ENCODE measurements around the gene GOLGA6L1. TPM values are rescaled to one million over a fixed set of nuclear protein-coding genes. Genes with fewer than 3 reads are reported as not detected.

GOLGA6L1 gene, protein sequence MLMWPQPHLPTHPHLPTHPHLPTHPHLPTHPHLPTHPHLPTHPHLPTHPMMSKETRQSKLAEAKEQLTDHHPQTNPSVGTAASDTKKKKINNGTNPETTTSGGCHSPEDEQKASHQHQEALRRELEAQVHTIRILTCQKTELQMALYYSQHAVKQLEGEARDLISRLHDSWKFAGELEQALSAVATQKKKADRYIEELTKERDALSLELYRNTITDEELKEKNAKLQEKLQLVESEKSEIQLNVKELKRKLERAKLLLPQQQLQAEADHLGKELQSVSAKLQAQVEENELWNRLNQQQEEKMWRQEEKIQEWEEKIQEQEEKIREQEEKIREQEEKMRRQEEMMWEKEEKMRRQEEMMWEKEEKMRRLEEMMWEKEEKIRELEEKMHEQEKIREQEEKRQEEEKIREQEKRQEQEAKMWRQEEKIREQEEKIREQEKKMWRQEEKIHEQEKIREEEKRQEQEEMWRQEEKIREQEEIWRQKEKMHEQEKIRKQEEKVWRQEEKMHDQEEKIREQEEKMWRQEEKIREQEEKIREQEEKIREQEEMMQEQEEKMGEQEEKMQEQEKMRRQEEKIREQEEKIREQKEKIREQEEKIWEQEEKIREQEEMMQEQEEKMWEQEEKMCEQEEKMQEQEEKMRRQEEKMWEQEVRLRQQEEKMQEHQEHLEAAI
- not detected in 5 replicates for total RNA-seq (2022; extraction: Qiagen RNA extraction)

DNA sequence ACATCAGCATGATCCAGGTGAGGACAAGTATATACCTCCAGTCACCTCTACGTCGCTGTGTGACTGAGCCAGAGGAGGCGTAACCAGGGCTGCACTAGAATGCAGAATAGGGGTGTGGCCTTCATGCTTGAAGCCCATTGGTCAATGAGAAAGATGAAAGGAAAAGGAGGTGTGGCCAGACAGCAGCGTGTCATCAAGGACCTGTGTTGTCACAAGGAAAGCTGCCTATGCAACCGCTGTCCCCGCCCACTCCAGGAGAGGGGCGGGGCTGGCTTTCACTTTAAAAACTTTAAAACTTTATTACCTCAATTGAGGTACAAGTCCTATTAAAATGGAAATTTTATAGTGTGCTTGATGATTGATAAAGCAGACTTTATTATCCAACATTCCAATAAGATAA, at the start of gene GOLGA6L1:
TSS of gene GOLGA6L1 (minus strand) at position 101 of the 400 bp plus-strand sequence. CDS start at position 10, 91 bp downstream.

Other genes starting within 250 kb of the GOLGA6L1 start
- gene CYFIP1, start 156.5 kb downstream of the GOLGA6L1 start, total RNA-seq (2022; extraction: Qiagen RNA extraction), result 68.3 to 89.3 TPM (median 81.0 TPM) in 5 replicates
- 21.1 to 31.0 TPM (median 25.8 TPM) in 5 replicates for gene TUBGCP5, start 97.3 kb downstream of the GOLGA6L1 start, total RNA-seq (2022; extraction: Qiagen RNA extraction)
- not detected in 5 replicates for gene GOLGA6L26, start 197.4 kb upstream of the GOLGA6L1 start, total RNA-seq (2022; extraction: Qiagen RNA extraction)
- gene GOLGA8S, start 217.9 kb upstream of the GOLGA6L1 start, total RNA-seq (2022; extraction: Qiagen RNA extraction), result 0.13 to 0.18 TPM (median 0.16 TPM) in 5 replicates

Measured in A549 treated with CORT108297 at 1 μM for 4 hours (cell line).